AG09319 (cell line): ENCODE data around the gene FANCI.

Source experiments
- DNase-seq: peaks from one replicate; pipeline ENCODE4 v3.0.0-alpha.2; 2010; ENCODE audit warnings: low read depth; ENCODE audit errors: extremely low read depth
- CTCF ChIP-seq: IDR thresholded peaks from 2 replicates; pipeline ENCODE4 v1.5.1; 2011; ENCODE audit warnings: low read depth, mild to moderate bottlenecking, inconsistent platforms, low read length, moderate library complexity

The FANCI gene

GRCh38 chr15:89283201-89283600 is 39.4 kb downstream of the FANCI start:
- TF ChIP-seq CTCF, result no peak
- no peak for DNase-seq

GRCh38 chr15:89291934-89292438 is 48.2 kb downstream of the FANCI start:
- no peak for TF ChIP-seq CTCF
- DNase-seq, result no peak

- TF ChIP-seq CTCF, result no peak
- no peak for DNase-seq
Measured at GRCh38 chr15:89293012-89293411, 49.2 kb downstream of the FANCI start.

- TF ChIP-seq CTCF, result peak; percentile 35
- DNase-seq, result no peak
Measured at GRCh38 chr15:89299896-89300295, 56.1 kb downstream of the FANCI start.

- no peak for DNase-seq
- no peak for TF ChIP-seq CTCF
Measured at GRCh38 chr15:89301304-89302089, 57.7 kb downstream of the FANCI start.

- DNase-seq, result no peak
- no peak for TF ChIP-seq CTCF
Measured at GRCh38 chr15:89303986-89304385, 60.2 kb downstream of the FANCI start.

- no peak for DNase-seq
- no peak for TF ChIP-seq CTCF
Measured at GRCh38 chr15:89305395-89305794, 61.6 kb downstream of the FANCI start.
